GM18502 (cell line): ENCODE measurements around the gene SCAP.
A peak's percentile ranks its signal among the peaks of the same experiment; 100 is the strongest.

Experiments used
- ATAC-seq: cut with Tn5 transposase; IDR thresholded peaks from one replicate; pipeline ENCODE4 v1.9.1; 2021; ENCODE audit warnings: mild to moderate bottlenecking; ENCODE audit not compliant: unreplicated experiment, poor library complexity

The SCAP gene

GRCh38 chr3:47434849-47435248 is 40.9 kb downstream of the SCAP start:
- no peak for ATAC-seq

GRCh38 chr3:47433796-47434195 is 41.9 kb downstream of the SCAP start:
- no peak for ATAC-seq

GRCh38 chr3:47432673-47433072 is 43.1 kb downstream of the SCAP start:
- ATAC-seq, result no peak

- no peak for ATAC-seq
Measured at GRCh38 chr3:47431225-47431624, 44.5 kb downstream of the SCAP start.

GRCh38 chr3:47430606-47431005 is 45.1 kb downstream of the SCAP start:
- ATAC-seq, result no peak

- no peak for ATAC-seq
Measured at GRCh38 chr3:47429476-47430270, 46.1 kb downstream of the SCAP start.

GRCh38 chr3:47428662-47429061 is 47.1 kb downstream of the SCAP start:
- ATAC-seq, result no peak

- ATAC-seq, result no peak
Measured at GRCh38 chr3:47427866-47428265, 47.9 kb downstream of the SCAP start.

- ATAC-seq, result no peak
Measured at GRCh38 chr3:47425959-47426358, 49.8 kb downstream of the SCAP start.

GRCh38 chr3:47425383-47425778 is 50.4 kb downstream of the SCAP start:
- ATAC-seq, result no peak

GRCh38 chr3:47424434-47425382 is 51.0 kb downstream of the SCAP start:
- no peak for ATAC-seq

GRCh38 chr3:47423548-47424145 is 52.1 kb downstream of the SCAP start:
- ATAC-seq, result no peak

- ATAC-seq, result no peak
Measured at GRCh38 chr3:47422743-47423142, 53.0 kb downstream of the SCAP start.

GRCh38 chr3:47421741-47422649 is 53.7 kb downstream of the SCAP start:
- no peak for ATAC-seq

GRCh38 chr3:47420511-47421484 is 54.9 kb downstream of the SCAP start:
- ATAC-seq, result peak; percentile 77

GRCh38 chr3:47420044-47420430 is 55.7 kb downstream of the SCAP start:
- ATAC-seq, result no peak

GRCh38 chr3:47419083-47420043 is 56.4 kb downstream of the SCAP start:
- no peak for ATAC-seq
